Nephron progenitor cell (in vitro differentiated cells): ENCODE results near the gene CAMK1.
A peak's percentile ranks its signal among the peaks of the same experiment; 100 is the strongest.

ENCODE experiments used
- DNase-seq: peaks from one replicate; pipeline ENCODE4 v3.0.0; 2021
- H3K27ac Mint-ChIP-seq: 2 replicates; pipeline ENCODE4 v1.8.0; 2021; ENCODE audit warnings: mild to moderate bottlenecking, moderate library complexity, mixed read lengths
- H3K27me3 Mint-ChIP-seq: 2 replicates; pipeline ENCODE4 v1.8.0; 2021; ENCODE audit warnings: mild to moderate bottlenecking, low read depth, mixed read lengths; ENCODE audit not compliant: poor library complexity
- H3K36me3 Mint-ChIP-seq: 2 replicates; pipeline ENCODE4 v1.8.0; 2021; ENCODE audit warnings: low read depth, mixed read lengths
- H3K4me1 Mint-ChIP-seq: 2 replicates; pipeline ENCODE4 v1.8.0; 2021; ENCODE audit warnings: mixed read lengths
- H3K4me3 Mint-ChIP-seq: 2 replicates; pipeline ENCODE4 v1.8.0; 2021; ENCODE audit warnings: mild to moderate bottlenecking, moderate library complexity, mixed read lengths
- H3K9me3 Mint-ChIP-seq: 2 replicates; pipeline ENCODE4 v1.8.0; 2021; ENCODE audit warnings: mild to moderate bottlenecking, moderate library complexity, mixed read lengths
- CTCF ChIP-seq: fragments of 200-600 bp; sonication (generic); IDR thresholded peaks from 2 replicates; pipeline ENCODE4 v1.5.0; 2021; ENCODE audit warnings: antibody characterized with exemption

Gene CAMK1

GRCh38 chr3:9810846-9811245 is 41.1 kb upstream of the CAMK1 start:
- H3K4me1 Mint-ChIP-seq, result peaks cover 31% of the 10 kb centered on the region
- H3K9me3 Mint-ChIP-seq, result no peaks in the 10 kb centered on the region
- DNase-seq, result no peak
- TF ChIP-seq CTCF, result no peak
- peak overlapping the region; percentile 14 for H3K27ac Mint-ChIP-seq
- peaks cover 6% of the 10 kb centered on the region for H3K36me3 Mint-ChIP-seq
- peaks cover 4% of the 10 kb centered on the region for H3K27me3 Mint-ChIP-seq
- H3K4me3 Mint-ChIP-seq, result peak overlapping the region; percentile 76

- H3K4me3 Mint-ChIP-seq, result peak overlapping the region; percentile 76
- H3K27me3 Mint-ChIP-seq, result peaks cover 4% of the 10 kb centered on the region
- peak; percentile 39 for DNase-seq
- peaks cover 6% of the 10 kb centered on the region for H3K36me3 Mint-ChIP-seq
- no peaks in the 10 kb centered on the region for H3K9me3 Mint-ChIP-seq
- H3K4me1 Mint-ChIP-seq, result peaks cover 31% of the 10 kb centered on the region
- no peak for TF ChIP-seq CTCF
- no peak overlapping the region for H3K27ac Mint-ChIP-seq
Measured at GRCh38 chr3:9810433-9810770, 40.7 kb upstream of the CAMK1 start.

- DNase-seq, result peak; percentile 86
- peaks cover 4% of the 10 kb centered on the region for H3K27me3 Mint-ChIP-seq
- H3K9me3 Mint-ChIP-seq, result no peaks in the 10 kb centered on the region
- H3K36me3 Mint-ChIP-seq, result peaks cover 11% of the 10 kb centered on the region
- no peak for TF ChIP-seq CTCF
- H3K4me3 Mint-ChIP-seq, result peak within 1 kb of the TSS; percentile 86
- peak within 1 kb of the TSS; percentile 98 for H3K27ac Mint-ChIP-seq
- H3K4me1 Mint-ChIP-seq, result peaks cover 31% of the 10 kb centered on the region
Measured at GRCh38 chr3:9809615-9810432, 40.1 kb upstream of the CAMK1 start, which contains the start of gene TTLL3. TSS of gene TTLL3 (plus strand) at chr3:9810262. CDS start at chr3:9810662, 400 bp downstream.

GRCh38 chr3:9809239-9809614 is 39.5 kb upstream of the CAMK1 start:
- Mint-ChIP-seq H3K27me3 (peaks cover 4% of the 10 kb centered on the region), H3K4me1 (peaks cover 31% of the 10 kb centered on the region), H3K4me3 (peak overlapping the region; percentile 86), H3K36me3 (peaks cover 17% of the 10 kb centered on the region), H3K27ac (peak overlapping the region; percentile 98), H3K9me3 (no peaks in the 10 kb centered on the region)
- no peak for TF ChIP-seq CTCF
- DNase-seq, result no peak

GRCh38 chr3:9808345-9809037 is 38.7 kb upstream of the CAMK1 start:
- H3K4me1 Mint-ChIP-seq, result peaks cover 31% of the 10 kb centered on the region
- H3K9me3 Mint-ChIP-seq, result no peaks in the 10 kb centered on the region
- DNase-seq, result peak; percentile 23
- H3K36me3 Mint-ChIP-seq, result peaks cover 24% of the 10 kb centered on the region
- H3K4me3 Mint-ChIP-seq, result no peak overlapping the region
- H3K27ac Mint-ChIP-seq, result peak overlapping the region; percentile 50
- TF ChIP-seq CTCF, result no peak
- peaks cover 4% of the 10 kb centered on the region for H3K27me3 Mint-ChIP-seq
